OCI-LY3 (cell line): ENCODE measurements around the gene EOLA1.
"Not testable (repeated sequence)": the region's sequence is repeated elsewhere in the genome, so short reads cannot be mapped to it uniquely, and the experiment has no call there.

ENCODE experiments used
- CTCF ChIP-seq: fragments of 200-600, 300-600 bp; sonication (generic); IDR thresholded peaks from 2 replicates; pipeline ENCODE4 v1.5.1; 2014; ENCODE audit warnings: antibody characterized with exemption, low read length, low read depth
- EZH2phosphoT487 ChIP-seq: fragments of 200-600 bp; shearing (Covaris generic); IDR thresholded peaks from 2 replicates; pipeline ENCODE4 v1.6.1; 2018; ENCODE audit warnings: antibody characterized with exemption, mixed run types, low read depth

- TF ChIP-seq CTCF, EZH2phosphoT487: not testable (repeated sequence)
Observed at GRCh38 chrX:149545545-149546543, 5.0 kb downstream of the EOLA1 start.
